PC-3 (cell line): ENCODE measurements around the gene PSMB7.

Experiments
- CTCF ChIP-seq: fragments of 300-600 bp; sonication (generic); conservative IDR thresholded peaks from 2 replicates; pipeline ENCODE4 v1.5.1; 2017; ENCODE audit warnings: antibody characterized with exemption, low read depth, mild to moderate bottlenecking, low read length
- EZH2 ChIP-seq: fragments of 300-600 bp; sonication (generic); IDR thresholded peaks from one replicate; pipeline ENCODE4 v1.6.1; 2017; ENCODE audit warnings: antibody characterized with exemption, mild to moderate bottlenecking, low read length; ENCODE audit not compliant: unreplicated experiment
- EZH2phosphoT487 ChIP-seq: fragments of 300-600 bp; sonication (generic); IDR thresholded peaks from 2 replicates; pipeline ENCODE4 v1.6.1; 2018; ENCODE audit warnings: mild to moderate bottlenecking, antibody characterized with exemption, low read length, borderline replicate concordance

GRCh38 chr9:124454791-124455443, 39.7 kb upstream of the PSMB7 start:
- TF ChIP-seq CTCF (no peak), EZH2 (no peak), EZH2phosphoT487 (no peak)
